Thoracic aorta (tissue), 2 donors: ENCODE measurements around the gene CLDN7. TPM values are rescaled to one million over a fixed set of nuclear protein-coding genes. Genes with fewer than 3 reads are reported as not detected.

ENCODE experiments used
- ATAC-seq: fragments of 150-250 bp; one replicate; pipeline ENCODE4 v1.8.0; 2017; ENCODE audit warnings: low read depth; ENCODE audit not compliant: insufficient number of reproducible peaks, low FRiP score
- DNase-seq: peaks from one replicate; pipeline ENCODE4 v3.0.0-alpha.2; 2020; ENCODE audit warnings: low spot score
- H3K27ac ChIP-seq, 2 donors: fragments of 200-600 bp; sonication (generic); 1 replicate in 1 of 2; 2 replicates in 1 of 2; pipeline ENCODE4 v1.5.1; 2016; ENCODE audit warnings: mild to moderate bottlenecking in 2 of 2, moderate library complexity in 2 of 2
- H3K27me3 ChIP-seq: fragments of 200-600 bp; sonication (generic); replicated peaks from 2 replicates; pipeline ENCODE4 v1.6.0; 2016; ENCODE audit warnings: mild to moderate bottlenecking; ENCODE audit not compliant: insufficient read depth
- H3K36me3 ChIP-seq: fragments of 200-600 bp; sonication (generic); one replicate; pipeline ENCODE4 v1.5.1; 2016
- H3K4me1 ChIP-seq, 2 donors: fragments of 200-600 bp; sonication (generic); 1 replicate in 1 of 2; 2 replicates in 1 of 2; pipeline versions ENCODE4 v1.5.1 to v1.6.0; 2016; ENCODE audit warnings: low read depth in 2 of 2, mild to moderate bottlenecking in 1 of 2; ENCODE audit not compliant: control insufficient read depth in 1 of 2
- H3K4me3 ChIP-seq: fragments of 200-600 bp; sonication (generic); 2 replicates; pipeline ENCODE4 v1.5.1; 2016; ENCODE audit warnings: mild to moderate bottlenecking
- H3K9me3 ChIP-seq: fragments of 200-600 bp; sonication (generic); 2 replicates; pipeline ENCODE4 v1.5.1; 2016
- CTCF ChIP-seq: fragments of 200-600 bp; sonication (generic); IDR thresholded peaks from one replicate; pipeline ENCODE4 v1.5.1; 2019; ENCODE audit warnings: antibody characterized with exemption
- total RNA-seq, 2 donors: library from RNA; depleted of rRNA; stranded (reverse); fragments of >200 nt; gene quantifications; one replicate each; pipeline versions ENCODE4 v1.1.0 to v1.2.3, GENCODE V29; 2016

The CLDN7 gene, protein sequence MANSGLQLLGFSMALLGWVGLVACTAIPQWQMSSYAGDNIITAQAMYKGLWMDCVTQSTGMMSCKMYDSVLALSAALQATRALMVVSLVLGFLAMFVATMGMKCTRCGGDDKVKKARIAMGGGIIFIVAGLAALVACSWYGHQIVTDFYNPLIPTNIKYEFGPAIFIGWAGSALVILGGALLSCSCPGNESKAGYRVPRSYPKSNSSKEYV
- total RNA-seq = under 1 TPM in 1 of 2 donors, not detected in 1; 0.41 TPM

DNA sequence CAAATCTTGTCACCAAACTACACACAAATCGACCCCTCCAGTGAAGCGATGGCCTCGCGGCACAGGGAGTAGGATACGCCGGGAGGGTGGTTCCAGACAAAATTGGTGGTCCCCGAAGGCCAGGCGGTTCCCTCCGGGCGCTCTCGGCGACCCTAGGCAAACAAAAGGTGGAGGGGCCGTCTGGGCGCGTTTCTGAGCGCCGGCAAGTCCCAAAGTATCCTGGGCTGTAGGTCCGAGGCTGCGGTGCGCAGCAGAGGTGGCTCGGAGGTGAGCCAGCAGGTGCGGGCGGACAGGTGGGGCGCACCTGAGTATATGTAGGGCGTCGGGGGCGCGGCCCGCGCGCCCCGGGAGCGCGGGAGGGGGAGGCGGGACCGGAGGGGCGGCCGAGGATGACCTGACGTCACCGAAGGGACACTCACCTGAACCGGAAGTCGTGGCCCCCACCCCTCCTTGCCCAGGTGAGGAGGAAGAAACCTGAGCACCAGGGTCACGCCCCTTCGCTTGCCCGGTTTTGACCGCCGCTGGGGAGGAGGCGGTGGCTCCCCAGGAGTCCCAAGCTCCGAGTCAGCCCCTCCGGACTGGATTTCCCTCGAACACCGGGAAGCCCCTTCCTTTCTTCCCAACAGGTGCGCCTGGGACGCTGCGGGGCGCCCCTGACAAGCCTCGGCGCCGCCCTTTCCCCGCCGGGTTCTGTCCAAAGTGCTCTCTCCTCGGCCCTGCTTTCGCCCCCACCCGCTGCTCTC, at the start of gene CLDN7:
TSS of gene CLDN7 (minus strand) at position 287 of the 743 bp plus-strand sequence. CDS start 435 bp downstream, outside the sequence.
- DNase-seq (no peak), ATAC-seq (no peak)
- Histone ChIP-seq H3K4me1 (peaks cover 11 to 25% of the 10 kb centered on the region in 2 donors), H3K36me3 (peaks cover 14% of the 10 kb centered on the region), H3K27me3 (peaks cover 12% of the 10 kb centered on the region), H3K27ac (peak within 1 kb of the TSS in 1 of 2 donors; percentile 3), H3K9me3 (no peaks in the 10 kb centered on the region), H3K4me3 (peak within 1 kb of the TSS; percentile 75)
- no peak for TF ChIP-seq CTCF

DNA sequence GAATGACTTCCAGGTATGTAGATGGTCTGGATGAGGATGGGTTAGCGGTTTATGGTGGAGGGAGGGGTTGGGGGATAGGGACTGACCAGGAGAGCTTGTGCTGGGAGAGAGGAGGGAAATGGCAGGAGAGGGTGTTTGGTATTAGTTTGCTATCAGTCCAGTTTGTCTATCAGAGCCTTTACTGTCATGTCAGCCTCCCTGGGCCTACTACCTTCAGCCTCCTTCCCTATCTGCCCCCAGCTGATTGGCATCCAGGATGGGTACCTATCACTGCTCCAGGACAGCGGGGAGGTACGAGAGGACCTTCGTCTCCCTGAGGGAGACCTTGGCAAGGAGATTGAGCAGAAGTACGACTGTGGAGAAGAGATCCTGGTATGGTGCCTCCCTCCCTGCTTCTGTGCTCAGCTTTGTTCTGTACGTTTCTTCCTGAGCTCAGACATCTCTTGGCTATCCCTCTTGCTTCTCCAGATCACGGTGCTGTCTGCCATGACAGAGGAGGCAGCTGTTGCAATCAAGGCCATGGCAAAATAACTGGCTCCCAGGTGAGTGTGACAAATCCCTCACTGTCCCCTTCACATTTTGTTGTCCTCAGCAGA, 48.9 kb upstream of the CLDN7 start:
- no peaks in the 10 kb centered on the region for H3K27me3 ChIP-seq
- peaks cover 46% of the 10 kb centered on the region for H3K36me3 ChIP-seq
- peaks cover 31 to 60% of the 10 kb centered on the region in 2 donors for H3K4me1 ChIP-seq
- ATAC-seq = no peak
- no peak for TF ChIP-seq CTCF
- DNase-seq = no peak
- no peak overlapping the region for H3K4me3 ChIP-seq
- no peak overlapping the region for H3K27ac ChIP-seq
- H3K9me3 ChIP-seq = no peaks in the 10 kb centered on the region

DNA sequence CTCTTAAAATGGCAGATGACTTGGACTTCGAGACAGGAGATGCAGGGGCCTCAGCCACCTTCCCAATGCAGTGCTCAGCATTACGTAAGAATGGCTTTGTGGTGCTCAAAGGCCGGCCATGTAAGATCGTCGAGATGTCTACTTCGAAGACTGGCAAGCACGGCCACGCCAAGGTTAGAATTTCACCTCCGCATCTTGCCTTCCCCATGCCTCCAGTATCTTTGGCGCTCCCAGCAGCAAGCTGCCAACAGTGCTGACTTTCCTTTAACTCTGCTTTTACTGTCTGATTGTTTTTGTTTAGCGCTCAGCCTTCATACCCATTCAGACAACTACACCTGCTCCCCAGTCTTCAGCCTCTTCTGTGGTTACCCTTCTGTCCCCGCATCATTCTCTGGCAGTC, 47.4 kb upstream of the CLDN7 start:
- Histone ChIP-seq H3K27ac (peak overlapping the region in 1 of 2 donors; percentile 98), H3K4me1 (peaks cover 25 to 54% of the 10 kb centered on the region in 2 donors), H3K27me3 (no peaks in the 10 kb centered on the region), H3K4me3 (peak overlapping the region; percentile 78), H3K9me3 (no peaks in the 10 kb centered on the region), H3K36me3 (peaks cover 46% of the 10 kb centered on the region)
- ATAC-seq (no peak), DNase-seq (no peak)
- TF ChIP-seq CTCF = no peak

DNA sequence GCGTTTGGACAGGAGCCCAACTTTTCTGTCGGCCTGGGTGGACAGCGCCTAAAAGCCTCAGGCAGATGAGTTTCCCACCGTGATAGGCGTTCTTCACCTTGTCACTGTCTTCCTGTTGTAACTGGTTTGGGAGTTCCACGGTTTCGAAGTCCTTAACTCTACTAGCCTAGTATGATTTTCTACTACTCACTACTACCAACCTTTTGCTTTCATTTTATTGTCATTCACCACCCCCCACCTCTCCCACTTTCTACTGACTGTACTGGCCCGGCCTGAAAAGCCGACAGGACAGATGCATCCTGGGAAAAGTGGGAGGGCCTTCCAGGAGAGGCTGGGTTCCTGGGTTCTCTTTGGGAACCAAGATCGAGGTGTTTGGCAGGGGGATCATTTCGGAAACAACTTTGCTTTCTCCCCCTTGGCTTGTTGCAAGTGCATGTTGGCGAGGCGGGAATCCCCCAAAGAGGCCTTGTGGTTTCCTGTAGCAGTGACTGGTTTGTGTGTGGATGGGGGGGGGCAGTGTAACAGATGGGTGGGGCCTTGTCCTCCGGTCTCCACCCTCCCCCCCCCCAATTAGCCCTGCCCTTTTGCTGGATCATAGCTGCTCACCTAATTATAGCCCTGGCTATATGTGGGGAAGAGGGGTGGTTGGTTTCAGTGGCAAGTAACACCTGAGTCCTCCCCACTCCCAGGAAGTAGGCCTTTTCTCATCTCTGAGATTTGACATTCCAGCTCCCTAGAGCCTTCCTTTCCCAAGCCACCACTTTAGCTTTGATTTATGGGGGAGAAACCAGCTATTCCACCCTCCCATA, 46.6 kb upstream of the CLDN7 start:
- H3K4me1 ChIP-seq = peaks cover 17 to 46% of the 10 kb centered on the region in 2 donors
- H3K27ac ChIP-seq = peak overlapping the region; percentile 97 to 98
- TF ChIP-seq CTCF = no peak
- no peaks in the 10 kb centered on the region for H3K9me3 ChIP-seq
- H3K36me3 ChIP-seq = peaks cover 43% of the 10 kb centered on the region
- H3K27me3 ChIP-seq = no peaks in the 10 kb centered on the region
- H3K4me3 ChIP-seq = peak overlapping the region; percentile 78
- ATAC-seq (peak; percentile 29), DNase-seq (no peak)
